ENCODE results near the gene TRAM2.

DNA sequence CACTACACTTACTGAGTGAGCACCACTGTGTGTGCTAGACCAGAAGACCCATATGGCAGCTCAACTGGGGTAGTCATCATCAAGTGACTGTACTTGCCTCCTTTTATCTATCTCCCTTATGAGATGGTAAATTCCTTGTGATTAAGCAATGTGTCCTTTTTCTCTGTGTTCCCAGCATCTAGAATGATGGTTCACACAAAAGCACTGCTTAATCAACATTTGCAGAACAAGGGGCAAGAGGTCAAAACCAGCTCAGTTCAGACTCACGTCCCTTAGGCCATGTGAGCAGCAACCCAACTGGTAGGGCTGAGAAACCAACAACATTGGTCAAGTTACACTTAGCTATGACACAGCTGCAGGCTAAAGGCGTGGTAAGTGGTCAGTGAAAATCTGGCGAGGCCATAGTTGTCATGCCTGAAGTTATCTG lies 10.0 kb downstream of the TRAM2 start:
- TF ChIP-seq CTCF (IDR thresholded peaks at IDR 0.05) (no peak), ZBTB43 (CRISPR knock-in tag; IDR thresholded peaks at IDR 0.05) (no peak), CREM (CRISPR knock-in tag; IDR thresholded peaks at IDR 0.05) (no peak), USF1 (CRISPR knock-in tag; IDR thresholded peaks at IDR 0.05) (no peak), ZNF396 (CRISPR knock-in tag; IDR thresholded peaks at IDR 0.05; ENCODE audit: borderline replicate concordance) (no peak)
